NCI-H2107 (cell line): ENCODE results near the gene KLB.

ENCODE experiments used
- DNase-seq: peaks from one replicate; lab custom pipeline; 2025; lab: John Stamatoyannopoulos, UW

Gene KLB

GRCh38 chr4:39464886-39465501 is 58.3 kb downstream of the KLB start:
- DNase-seq: peak; percentile 0

DNA sequence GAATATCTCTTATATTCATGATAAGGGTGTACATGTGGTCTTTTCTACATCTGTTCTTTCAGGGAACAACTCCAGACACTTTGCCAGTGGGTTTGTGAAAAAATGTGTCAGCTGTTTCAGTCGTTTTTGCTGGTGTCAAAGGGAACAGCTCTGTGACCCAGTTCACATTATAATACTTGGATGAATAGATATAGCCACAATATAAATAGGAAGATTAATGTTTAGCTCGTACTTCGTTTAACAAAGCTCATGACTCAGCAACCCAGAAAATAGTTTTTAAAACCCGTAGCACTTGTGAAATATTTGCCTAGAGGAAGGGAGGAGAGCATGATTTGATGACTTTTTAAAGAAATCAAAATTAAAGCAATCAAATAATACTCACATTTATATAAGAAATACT is 60.0 kb downstream of the KLB start:
- no peak for DNase-seq

GRCh38 chr4:39467464-39467863 is 60.7 kb downstream of the KLB start:
- DNase-seq: no peak

GRCh38 chr4:39469429-39470077 is 62.8 kb downstream of the KLB start:
- no peak for DNase-seq

DNA sequence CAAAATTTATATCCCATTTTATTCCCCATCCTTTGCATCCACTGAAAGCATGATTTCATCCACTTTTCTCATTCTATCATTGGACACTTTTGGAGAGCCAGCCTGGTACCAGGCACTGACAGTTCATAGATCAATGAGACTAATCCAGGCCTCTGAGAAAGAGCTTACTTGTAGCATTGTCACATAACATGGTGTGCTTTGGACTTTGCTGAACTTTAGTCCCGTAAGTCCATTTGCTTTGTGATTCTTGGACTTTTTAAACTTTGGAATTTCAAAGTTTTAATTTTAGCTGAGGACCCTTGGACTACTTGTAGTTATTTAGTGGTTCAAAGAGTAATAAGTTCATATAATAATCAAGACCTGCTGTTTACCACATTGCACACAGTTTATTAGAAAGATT is 63.7 kb downstream of the KLB start:
- DNase-seq: no peak

- DNase-seq: no peak
These were observed 65.7 kb downstream of the KLB start for GRCh38 chr4:39472396-39472795.

DNA sequence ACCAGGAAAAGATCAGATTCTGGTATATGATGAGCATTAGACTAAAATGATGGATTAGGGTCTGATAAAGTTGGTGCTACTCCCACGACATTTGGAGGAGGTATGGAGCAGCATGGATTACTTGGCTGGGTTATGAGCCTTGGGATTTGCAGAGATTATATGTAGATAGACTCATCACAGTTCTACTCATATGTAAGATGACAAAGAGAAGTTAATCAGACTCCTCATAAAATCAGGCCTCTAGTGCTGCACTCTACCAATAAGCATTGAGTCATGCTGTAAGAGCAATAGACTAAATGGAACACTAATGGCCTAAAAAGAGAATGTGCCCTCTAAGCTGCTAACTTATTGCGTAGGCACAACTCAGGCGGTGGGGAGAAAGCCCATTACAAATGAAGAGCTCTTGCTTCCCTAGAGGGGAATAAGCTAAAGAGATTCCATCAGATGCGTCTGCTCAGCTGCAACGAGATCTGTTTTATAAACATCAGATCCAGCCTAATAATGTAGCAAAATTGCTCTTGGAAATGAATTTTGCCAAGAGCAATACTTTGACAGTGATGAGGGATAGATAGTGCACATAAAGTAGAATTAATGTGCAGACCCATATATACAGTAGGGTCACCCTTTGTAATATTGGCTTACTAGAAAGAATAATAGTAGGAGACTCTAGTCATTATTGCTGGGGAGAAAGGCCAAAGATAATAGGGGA is 69.6 kb downstream of the KLB start:
- DNase-seq: no peak

DNA sequence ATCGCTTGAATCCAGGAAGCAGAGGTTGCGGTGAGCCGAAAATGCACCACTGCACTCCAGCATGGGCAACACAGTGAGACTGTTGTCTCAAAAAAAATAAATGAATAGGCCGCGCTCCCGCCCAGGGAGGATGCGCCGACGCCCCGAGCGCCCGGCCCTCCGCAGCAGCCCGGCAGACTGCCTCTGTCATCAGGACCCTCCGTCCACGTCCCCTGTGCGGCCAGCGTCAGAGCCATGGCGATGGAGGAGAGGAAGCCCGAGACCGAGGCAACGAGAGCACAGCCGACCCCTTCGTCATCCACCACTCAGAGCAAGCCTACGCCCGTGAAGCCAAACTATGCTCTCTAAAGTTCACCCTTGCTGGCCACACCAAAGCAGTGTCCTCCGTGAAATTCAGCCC is 73.5 kb downstream of the KLB start:
- no peak for DNase-seq

GRCh38 chr4:39480902-39481695 is 74.4 kb downstream of the KLB start:
- no peak for DNase-seq

DNA sequence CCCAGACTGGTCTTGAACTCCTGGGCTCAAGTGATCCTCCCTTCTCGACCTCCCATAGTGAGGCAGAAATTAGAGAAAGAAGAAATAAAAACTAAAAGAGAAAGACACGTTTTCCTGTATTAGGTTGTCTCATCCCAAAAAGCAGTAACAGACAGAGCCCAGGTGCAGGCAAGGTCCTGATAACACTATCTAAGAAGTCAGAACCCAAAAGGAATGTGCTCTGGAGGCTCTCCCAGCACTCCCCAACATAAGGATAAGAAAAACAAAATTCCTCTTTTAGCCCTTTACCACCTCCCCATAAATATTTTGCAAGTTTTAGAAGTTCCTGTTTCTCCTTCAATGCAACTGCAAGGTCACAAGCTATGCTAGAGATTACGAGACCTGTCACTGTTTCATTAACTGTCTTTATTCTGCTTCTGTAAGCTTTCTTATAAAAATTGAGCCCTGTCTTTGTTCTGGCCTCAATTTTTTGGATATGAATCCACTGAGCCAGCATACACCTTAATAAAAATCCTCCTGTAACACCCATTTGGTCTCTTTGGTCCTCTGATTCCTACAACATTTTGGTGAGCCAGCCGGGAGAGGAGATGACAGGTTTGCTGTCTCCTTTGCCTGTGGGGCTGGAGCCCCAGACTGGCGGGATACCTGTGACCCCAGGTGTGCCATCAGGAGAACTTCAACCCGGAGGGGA is 78.0 kb downstream of the KLB start:
- no peak for DNase-seq

DNA sequence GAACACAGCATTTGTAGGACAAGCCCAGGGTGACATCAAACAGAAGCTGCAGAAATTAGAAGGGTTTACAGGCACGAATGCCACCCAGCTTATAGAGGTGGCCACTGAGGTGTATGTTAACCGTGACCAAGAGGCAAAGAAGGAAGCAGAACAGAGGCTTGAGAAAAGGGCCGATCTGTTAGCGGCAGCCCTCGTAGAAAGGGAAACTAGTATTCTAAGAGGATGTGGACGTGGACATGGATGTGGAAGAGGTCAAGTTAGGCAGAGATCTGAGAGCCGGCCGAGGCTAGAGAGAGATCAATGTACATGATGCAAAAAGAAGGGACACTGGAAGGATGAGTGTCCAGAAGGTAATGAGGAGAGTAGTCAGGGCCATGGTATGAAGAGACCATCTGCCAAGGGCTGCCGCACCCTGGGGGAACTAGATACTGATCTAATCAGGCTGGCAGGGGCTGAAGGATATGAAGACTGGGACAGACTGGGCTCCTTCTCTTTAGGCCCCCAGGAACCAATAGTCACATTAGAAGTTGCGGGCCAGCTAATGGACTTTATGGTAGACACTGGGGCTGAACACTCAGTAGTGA is 79.6 kb downstream of the KLB start:
- no peak for DNase-seq

- DNase-seq: no peak
These were observed 83.6 kb downstream of the KLB start for GRCh38 chr4:39490322-39490721.

DNA sequence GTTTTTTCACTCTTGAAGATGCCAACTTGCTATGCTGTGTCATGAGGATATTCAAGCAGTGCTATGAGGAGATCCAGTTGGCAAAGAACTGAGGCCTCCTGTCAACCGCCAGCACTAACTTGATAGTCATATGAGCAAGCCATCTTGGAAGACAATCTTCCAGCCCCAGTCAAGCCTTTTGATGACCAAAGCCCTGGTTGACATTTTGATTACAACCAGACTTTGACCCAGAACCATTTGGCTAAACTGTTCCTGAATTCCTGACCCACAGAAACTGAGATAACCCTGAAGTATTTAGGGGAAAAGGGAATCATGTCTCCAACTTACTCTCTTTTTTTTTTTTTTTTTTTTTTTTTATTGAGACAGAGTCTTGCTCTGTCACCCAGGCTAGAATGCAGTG is 87.6 kb downstream of the KLB start:
- no peak for DNase-seq

- no peak for DNase-seq
These were observed 88.9 kb downstream of the KLB start for GRCh38 chr4:39495446-39496213.

- DNase-seq: no peak
These were observed 91.4 kb downstream of the KLB start for GRCh38 chr4:39497909-39498726.

- no peak for DNase-seq
These were observed 91.9 kb downstream of the KLB start for GRCh38 chr4:39498727-39499020.
